T-cell (primary cell): ENCODE measurements around the gene EFCAB6. TPM values are rescaled to one million over a fixed set of nuclear protein-coding genes. Genes with fewer than 3 reads are reported as not detected.

ENCODE experiments used
- ATAC-seq, 4 experiments: fragments of 200-7000 bp in 3 of 4; fragments of 150-1000 bp in 1 of 4; cut with Tn5 transposase; replicated peaks in 1 of 4; 1 replicate in 3 of 4; 2 replicates in 1 of 4; pipeline ENCODE4 v1.10.0; 2021; ENCODE audit warnings: moderate library complexity in 3 of 4, mild to moderate bottlenecking in 2 of 4, moderate number of reproducible peaks in 1 of 4
- CTCF ChIA-PET, 2 donors: fragments of 300-600 bp; sonication (Branson Sonifier 250); formaldehyde crosslinking; loops; one replicate each; lab custom pipeline; 2022; ENCODE audit warnings: antibody characterized with exemption in 2 of 2; lab: Charles Lee
- POLR2A ChIA-PET, 2 donors: fragments of 300-600 bp; sonication (Branson Sonifier 250); formaldehyde crosslinking; loops; one replicate each; lab custom pipeline; 2022; ENCODE audit warnings: antibody characterized with exemption in 2 of 2; lab: Charles Lee
- DNase-seq, 35 experiments: peaks; one replicate each; pipeline versions ENCODE4 v3.0.0 to v3.0.0-alpha.2; 2013 to 2023
- H3K27ac ChIP-seq: one replicate; pipeline ENCODE4 v1.5.1; 2013; ENCODE audit warnings: low read length
- H3K27me3 ChIP-seq, 2 experiments: replicated peaks in 1 of 2; 1 replicate in 1 of 2; 2 replicates in 1 of 2; pipeline versions ENCODE4 v1.6.1 to v1.7.0; 2013; ENCODE audit warnings: low read length in 1 of 2, mixed read lengths in 1 of 2; ENCODE audit not compliant: control insufficient read depth in 2 of 2, insufficient read depth in 2 of 2; ENCODE audit errors: extremely low read depth in 1 of 2
- H3K36me3 ChIP-seq, 2 donors: 1 replicate in 1 of 2; 2 replicates in 1 of 2; pipeline versions ENCODE4 v1.6.1 to v1.7.0; 2013; ENCODE audit warnings: low read length in 1 of 2; ENCODE audit not compliant: control insufficient read depth in 2 of 2, insufficient read depth in 1 of 2; ENCODE audit errors: extremely low read depth in 1 of 2
- H3K4me1 ChIP-seq, 2 experiments: 1 replicate in 1 of 2; 2 replicates in 1 of 2; pipeline versions ENCODE4 v1.6.1 to v1.7.0; 2013; ENCODE audit warnings: low read length in 2 of 2, mixed read lengths in 1 of 2; ENCODE audit not compliant: insufficient read depth in 2 of 2, control insufficient read depth in 1 of 2; ENCODE audit errors: extremely low read depth in 1 of 2
- H3K4me3 ChIP-seq, 2 donors: 1 replicate in 1 of 2; 2 replicates in 1 of 2; pipeline versions ENCODE4 v1.5.1 to v1.7.0; 2013; ENCODE audit warnings: mild to moderate bottlenecking in 2 of 2, low read length in 1 of 2, moderate library complexity in 1 of 2; ENCODE audit not compliant: control insufficient read depth in 1 of 2; ENCODE audit errors: extremely low read depth in 1 of 2
- H3K9me3 ChIP-seq: 2 replicates; pipeline ENCODE4 v1.7.0; 2013
- H3K27ac Mint-ChIP-seq, 2 donors: one replicate each; pipeline ENCODE4 v1.8.0; 2020 to 2021; ENCODE audit warnings: mild to moderate bottlenecking in 2 of 2, mixed read lengths in 2 of 2
- H3K27me3 Mint-ChIP-seq, 2 donors: one replicate each; pipeline ENCODE4 v1.8.0; 2021 to 2022; ENCODE audit warnings: mixed read lengths in 2 of 2
- H3K36me3 Mint-ChIP-seq: one replicate; pipeline ENCODE4 v1.8.0; 2021; ENCODE audit warnings: mixed read lengths
- H3K4me1 Mint-ChIP-seq, 3 donors: one replicate each; pipeline ENCODE4 v1.8.0; 2020 to 2022; ENCODE audit warnings: mixed read lengths in 3 of 3, mild to moderate bottlenecking in 1 of 3
- H3K4me3 Mint-ChIP-seq, 3 donors: one replicate each; pipeline ENCODE4 v1.8.0; 2020 to 2022; ENCODE audit warnings: mild to moderate bottlenecking in 3 of 3, mixed read lengths in 3 of 3, moderate library complexity in 3 of 3
- H3K9me3 Mint-ChIP-seq, 3 donors: one replicate each; pipeline ENCODE4 v1.8.0; 2020 to 2022; ENCODE audit warnings: mixed read lengths in 3 of 3
- WGBS: methylation state at CpG from one replicate; pipeline ENCODE4 v1.1.5; 2013; ENCODE audit warnings: missing lambda C conversion rate; ENCODE audit not compliant: insufficient coverage; 5-methylcytosine and 5-hydroxymethylcytosine counted together
- total RNA-seq, 35 experiments: library from RNA in 6 of 35; stranded (reverse) in 6 of 35; fragments of 120-200 nt in 1 of 35; gene quantifications; one replicate each; pipeline versions ENCODE4 v1.2.1 to v1.2.4 and lab custom pipeline; 2013 to 2026

Gene EFCAB6, protein sequence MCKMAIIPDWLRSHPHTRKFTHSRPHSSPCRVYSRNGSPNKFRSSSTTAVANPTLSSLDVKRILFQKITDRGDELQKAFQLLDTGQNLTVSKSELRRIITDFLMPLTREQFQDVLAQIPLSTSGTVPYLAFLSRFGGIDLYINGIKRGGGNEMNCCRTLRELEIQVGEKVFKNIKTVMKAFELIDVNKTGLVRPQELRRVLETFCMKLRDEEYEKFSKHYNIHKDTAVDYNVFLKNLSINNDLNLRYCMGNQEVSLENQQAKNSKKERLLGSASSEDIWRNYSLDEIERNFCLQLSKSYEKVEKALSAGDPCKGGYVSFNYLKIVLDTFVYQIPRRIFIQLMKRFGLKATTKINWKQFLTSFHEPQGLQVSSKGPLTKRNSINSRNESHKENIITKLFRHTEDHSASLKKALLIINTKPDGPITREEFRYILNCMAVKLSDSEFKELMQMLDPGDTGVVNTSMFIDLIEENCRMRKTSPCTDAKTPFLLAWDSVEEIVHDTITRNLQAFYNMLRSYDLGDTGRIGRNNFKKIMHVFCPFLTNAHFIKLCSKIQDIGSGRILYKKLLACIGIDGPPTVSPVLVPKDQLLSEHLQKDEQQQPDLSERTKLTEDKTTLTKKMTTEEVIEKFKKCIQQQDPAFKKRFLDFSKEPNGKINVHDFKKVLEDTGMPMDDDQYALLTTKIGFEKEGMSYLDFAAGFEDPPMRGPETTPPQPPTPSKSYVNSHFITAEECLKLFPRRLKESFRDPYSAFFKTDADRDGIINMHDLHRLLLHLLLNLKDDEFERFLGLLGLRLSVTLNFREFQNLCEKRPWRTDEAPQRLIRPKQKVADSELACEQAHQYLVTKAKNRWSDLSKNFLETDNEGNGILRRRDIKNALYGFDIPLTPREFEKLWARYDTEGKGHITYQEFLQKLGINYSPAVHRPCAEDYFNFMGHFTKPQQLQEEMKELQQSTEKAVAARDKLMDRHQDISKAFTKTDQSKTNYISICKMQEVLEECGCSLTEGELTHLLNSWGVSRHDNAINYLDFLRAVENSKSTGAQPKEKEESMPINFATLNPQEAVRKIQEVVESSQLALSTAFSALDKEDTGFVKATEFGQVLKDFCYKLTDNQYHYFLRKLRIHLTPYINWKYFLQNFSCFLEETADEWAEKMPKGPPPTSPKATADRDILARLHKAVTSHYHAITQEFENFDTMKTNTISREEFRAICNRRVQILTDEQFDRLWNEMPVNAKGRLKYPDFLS (N-terminal part only)
- under 1 TPM; 0.26 to 0.89 (median 0.53) TPM for total RNA-seq
- total RNA-seq (2013): 0.63 TPM
- total RNA-seq (lab: John Stamatoyannopoulos, UW): 0 to 1.3 (median 0.39) reads per million in 29 experiments

DNA sequence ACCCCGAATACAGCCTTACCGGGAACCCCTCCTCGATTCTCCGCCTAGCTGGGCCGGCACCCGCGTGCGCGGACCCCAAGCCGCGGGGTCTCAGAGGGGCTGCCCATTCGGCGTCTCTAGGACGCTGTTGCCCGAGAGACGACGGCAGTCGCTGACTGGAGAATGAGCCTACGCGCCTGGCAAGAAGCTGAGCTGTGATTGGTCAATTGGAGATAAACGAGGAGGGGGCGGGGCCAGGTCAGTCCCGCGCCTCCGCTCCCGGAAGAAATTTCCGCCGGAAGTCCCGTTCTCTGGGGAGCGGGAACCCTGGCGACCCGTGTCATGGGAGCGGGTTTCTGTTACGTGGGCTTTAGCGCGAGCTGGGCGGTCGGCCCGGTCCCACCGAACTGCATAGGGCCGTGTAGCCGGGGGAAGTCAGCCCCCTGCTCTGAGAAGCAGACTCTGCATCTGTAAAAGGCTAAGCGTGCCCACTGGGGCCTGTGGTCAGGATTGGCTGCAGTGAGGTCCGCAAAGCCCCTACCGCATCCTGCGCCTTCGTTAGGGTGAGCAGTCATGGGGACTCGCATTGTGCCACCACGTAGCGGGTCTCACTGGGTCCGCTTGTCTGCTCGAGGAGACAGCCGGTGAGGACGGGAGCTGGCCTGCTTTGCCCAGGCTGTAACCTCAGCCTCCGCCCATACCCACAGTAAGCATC is at the start of gene EFCAB6:
EFCAB6 (minus strand) TSS at position 157 of the 694 bp plus-strand sequence. CDS start 29,987 bp downstream, outside the sequence.
- Histone ChIP-seq H3K36me3 (no peaks in the 10 kb centered on the region), H3K27me3 (no peaks in the 10 kb centered on the region), H3K4me1 (peaks cover 5 to 16% of the 10 kb centered on the region in 2 experiments), H3K4me3 (peak within 1 kb of the TSS; percentile 87 to 94), H3K9me3 (no peaks in the 10 kb centered on the region), H3K27ac (peak within 1 kb of the TSS; percentile 64)
- Mint-ChIP-seq H3K36me3 (no peaks in the 10 kb centered on the region), H3K27me3 (peaks cover 0 to 1% of the 10 kb centered on the region in 2 donors), H3K9me3 (no peaks in the 10 kb centered on the region), H3K27ac (peak within 1 kb of the TSS; percentile 53 to 85), H3K4me1 (peaks cover 27 to 36% (median 29%) of the 10 kb centered on the region in 3 donors), H3K4me3 (peak within 1 kb of the TSS; percentile 93 to 94 (median 93))
- ChIA-PET POLR2A (no interaction called here), CTCF (interaction anchor here in 1 of 2 donors (0.8 kb wide), 1 partner anchor 1253 kb away, joined by 4 read pairs; no protein-coding TSS in a partner anchor)
- WGBS: 0% methylated on average over 51 of the region's 55 CpGs
- ATAC-seq (peak; percentile 87 to 94 (median 92)), DNase-seq (peak; percentile 71 to 95 (median 85))

DNA sequence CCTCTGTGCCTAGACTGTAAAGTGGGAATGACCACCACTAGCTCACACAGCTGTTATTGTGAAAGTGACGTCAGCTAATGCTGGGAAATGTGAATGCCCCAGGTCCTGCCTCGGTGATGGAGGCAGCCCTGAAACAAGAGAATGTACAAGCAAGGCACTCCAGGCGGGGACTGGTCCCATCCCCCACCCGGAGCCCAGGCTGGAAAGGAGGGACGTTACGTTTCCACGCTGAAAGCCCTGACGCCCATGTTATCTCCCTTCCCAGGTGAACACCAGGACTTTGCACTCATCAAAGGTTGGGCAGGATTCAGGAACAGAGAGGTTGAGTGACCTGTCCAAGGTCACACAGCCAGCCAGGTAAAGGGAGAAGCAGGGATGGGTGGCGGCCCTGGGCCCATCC is 49.4 kb upstream of the EFCAB6 start:
- Histone ChIP-seq H3K36me3 (no peaks in the 10 kb centered on the region), H3K4me3 (no peak overlapping the region), H3K4me1 (peaks cover 0 to 2% of the 10 kb centered on the region in 2 experiments), H3K27ac (no peak overlapping the region), H3K27me3 (peaks cover 14 to 51% of the 10 kb centered on the region in 2 experiments), H3K9me3 (no peaks in the 10 kb centered on the region)
- H3K4me1 Mint-ChIP-seq: peaks cover 0 to 8% (median 4%) of the 10 kb centered on the region in 3 donors
- ChIA-PET CTCF (no interaction called here), POLR2A (no interaction called here)
- peaks cover 3 to 9% (median 3%) of the 10 kb centered on the region in 3 donors for H3K9me3 Mint-ChIP-seq
- no peak overlapping the region for H3K27ac Mint-ChIP-seq
- no peaks in the 10 kb centered on the region for H3K36me3 Mint-ChIP-seq
- WGBS: 76% methylated on average over 7 of the region's 9 CpGs
- peaks cover 65 to 82% of the 10 kb centered on the region in 2 donors for H3K27me3 Mint-ChIP-seq
- ATAC-seq: no peak
- DNase-seq: no peak
- peak overlapping the region; percentile 23 to 58 (median 34) for H3K4me3 Mint-ChIP-seq

DNA sequence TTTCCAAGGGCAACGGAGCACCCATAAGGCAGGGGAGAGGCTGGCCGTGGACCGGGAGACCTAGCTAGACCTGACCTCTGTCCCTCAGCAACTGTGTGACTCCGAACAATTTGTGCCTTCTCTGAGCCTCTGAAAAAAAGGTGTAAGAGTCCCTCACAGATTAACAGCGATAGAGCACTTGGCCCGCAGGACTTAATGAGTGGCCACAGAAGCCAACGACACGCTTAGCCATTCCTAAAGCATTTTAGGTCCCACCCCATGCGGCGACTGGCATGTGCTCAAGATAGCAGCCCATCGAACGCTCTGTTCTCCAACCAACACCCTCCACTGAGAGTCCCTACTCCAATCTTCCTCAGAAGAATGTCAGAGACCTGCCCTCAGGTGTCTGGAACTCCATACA is 48.7 kb upstream of the EFCAB6 start:
- WGBS: 88% methylated on average over 12 of the region's 12 CpGs
- H3K27me3 ChIP-seq: peaks cover 14 to 53% of the 10 kb centered on the region in 2 experiments
- H3K27ac Mint-ChIP-seq: no peak overlapping the region
- ChIA-PET POLR2A (no interaction called here), CTCF (no interaction called here)
- no peaks in the 10 kb centered on the region for H3K9me3 ChIP-seq
- H3K27ac ChIP-seq: no peak overlapping the region
- H3K4me3 Mint-ChIP-seq: no peak overlapping the region
- ATAC-seq (no peak), DNase-seq (no peak)
- H3K4me3 ChIP-seq: no peak overlapping the region
- H3K9me3 Mint-ChIP-seq: peaks cover 3 to 12% (median 3%) of the 10 kb centered on the region in 3 donors
- H3K4me1 Mint-ChIP-seq: peaks cover 0 to 8% (median 4%) of the 10 kb centered on the region in 3 donors
- H3K27me3 Mint-ChIP-seq: peaks cover 60 to 83% of the 10 kb centered on the region in 2 donors
- peaks cover 0 to 2% of the 10 kb centered on the region in 2 experiments for H3K4me1 ChIP-seq
- H3K36me3 Mint-ChIP-seq: no peaks in the 10 kb centered on the region
- H3K36me3 ChIP-seq: no peaks in the 10 kb centered on the region

DNA sequence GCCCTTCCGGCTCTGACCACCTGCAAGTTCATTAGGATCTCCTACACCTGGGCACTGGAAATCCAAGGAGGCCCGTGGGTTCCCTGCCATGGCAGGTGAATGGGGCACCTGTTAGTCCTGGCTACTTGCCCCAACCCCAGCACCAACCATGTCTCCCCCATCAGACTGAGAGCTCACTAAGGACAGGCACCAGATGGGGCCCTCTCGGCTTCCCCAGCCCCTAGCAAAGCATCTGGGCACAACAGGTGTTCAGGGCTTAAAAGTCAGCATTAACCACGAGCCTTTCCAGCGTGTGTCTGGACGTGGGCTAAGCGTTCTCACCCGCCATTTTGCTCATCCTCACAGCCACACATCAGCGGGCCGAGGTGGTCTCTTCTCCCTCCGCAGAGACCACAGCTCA is 48.0 kb upstream of the EFCAB6 start:
- Histone ChIP-seq H3K36me3 (no peaks in the 10 kb centered on the region), H3K4me1 (peaks cover 0 to 2% of the 10 kb centered on the region in 2 experiments), H3K9me3 (no peaks in the 10 kb centered on the region), H3K27ac (no peak overlapping the region), H3K27me3 (peaks cover 14 to 57% of the 10 kb centered on the region in 2 experiments), H3K4me3 (no peak overlapping the region)
- ChIA-PET CTCF (no interaction called here), POLR2A (no interaction called here)
- H3K4me1 Mint-ChIP-seq: peaks cover 0 to 8% (median 4%) of the 10 kb centered on the region in 3 donors
- peaks cover 55 to 82% of the 10 kb centered on the region in 2 donors for H3K27me3 Mint-ChIP-seq
- peaks cover 3 to 12% (median 3%) of the 10 kb centered on the region in 3 donors for H3K9me3 Mint-ChIP-seq
- no peaks in the 10 kb centered on the region for H3K36me3 Mint-ChIP-seq
- ATAC-seq (no peak), DNase-seq (no peak)
- no peak overlapping the region for H3K27ac Mint-ChIP-seq
- no peak overlapping the region for H3K4me3 Mint-ChIP-seq
- 59% methylated on average over 11 of the region's 11 CpGs for WGBS

DNA sequence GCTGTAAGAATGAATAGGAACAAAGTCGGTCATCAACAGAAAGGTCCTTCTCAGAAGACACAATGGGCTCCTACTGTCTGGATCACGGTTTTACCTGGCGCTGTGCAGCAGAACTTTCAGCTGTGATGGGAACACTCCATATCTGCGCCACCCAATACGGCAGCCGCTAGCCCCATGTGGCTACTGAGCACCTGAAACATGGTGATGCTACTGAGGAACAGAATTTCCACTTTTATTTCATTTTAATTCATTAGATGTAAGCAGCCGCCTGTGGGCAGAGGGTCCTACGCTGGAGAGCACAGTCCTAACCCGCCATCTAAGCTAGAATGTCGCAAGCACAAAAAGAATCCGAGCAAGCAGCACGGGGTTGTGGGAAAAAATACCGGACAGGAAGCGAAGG is 47.5 kb upstream of the EFCAB6 start:
- Mint-ChIP-seq H3K4me1 (peaks cover 0 to 8% (median 4%) of the 10 kb centered on the region in 3 donors), H3K27ac (no peak overlapping the region), H3K9me3 (peaks cover 3 to 12% (median 3%) of the 10 kb centered on the region in 3 donors), H3K36me3 (no peaks in the 10 kb centered on the region), H3K4me3 (no peak overlapping the region), H3K27me3 (peaks cover 50 to 81% of the 10 kb centered on the region in 2 donors)
- peaks cover 14 to 58% of the 10 kb centered on the region in 2 experiments for H3K27me3 ChIP-seq
- ChIA-PET CTCF (no interaction called here), POLR2A (no interaction called here)
- H3K27ac ChIP-seq: no peak overlapping the region
- 91% methylated on average over 6 of the region's 14 CpGs for WGBS
- H3K9me3 ChIP-seq: no peaks in the 10 kb centered on the region
- peaks cover 0 to 2% of the 10 kb centered on the region in 2 experiments for H3K4me1 ChIP-seq
- no peaks in the 10 kb centered on the region for H3K36me3 ChIP-seq
- no peak for ATAC-seq
- no peak overlapping the region for H3K4me3 ChIP-seq
- DNase-seq: no peak
